Activated CD8-positive, alpha-beta memory T cell treated with anti-CD3 and anti-CD28 coated beads, Interleukin-2, amount 10 ng/mL, durations not matched to agents 7 days and 5 days (primary cell): ENCODE measurements around the gene TXNRD1. TPM values are rescaled to one million over a fixed set of nuclear protein-coding genes. Genes with fewer than 3 reads are reported as not detected.
A peak's percentile ranks its signal among the peaks of the same experiment; 100 is the strongest.

Experiments
- ATAC-seq: fragments of 150-1000 bp; cut with Tn5 transposase; one replicate; pipeline ENCODE4 v1.10.0; 2021; ENCODE audit warnings: moderate library complexity
- CTCF ChIA-PET: fragments of 350-600 bp; sonication (Branson Sonifier 250); formaldehyde crosslinking; loops from one replicate; lab custom pipeline; 2021; ENCODE audit warnings: antibody characterized with exemption; lab: Charles Lee
- DNase-seq: peaks from one replicate; pipeline ENCODE4 v3.0.0-alpha.2; 2020
- H3K27ac Mint-ChIP-seq: one replicate; pipeline ENCODE4 v1.8.0; 2021; ENCODE audit warnings: mild to moderate bottlenecking, mixed read lengths
- H3K27me3 Mint-ChIP-seq: one replicate; pipeline ENCODE4 v1.8.0; 2021; ENCODE audit warnings: mixed read lengths
- H3K36me3 Mint-ChIP-seq: one replicate; pipeline ENCODE4 v1.8.0; 2021; ENCODE audit warnings: mild to moderate bottlenecking, mixed read lengths
- H3K4me1 Mint-ChIP-seq: one replicate; pipeline ENCODE4 v1.8.0; 2021; ENCODE audit warnings: mixed read lengths
- H3K4me3 Mint-ChIP-seq: one replicate; pipeline ENCODE4 v1.8.0; 2021; ENCODE audit warnings: mild to moderate bottlenecking, moderate library complexity, mixed read lengths
- H3K9me3 Mint-ChIP-seq: one replicate; pipeline ENCODE4 v1.8.0; 2022; ENCODE audit warnings: low read depth, mixed read lengths
- total RNA-seq, 2 experiments: library from RNA; stranded (reverse); gene quantifications; one replicate each; pipeline ENCODE4 v1.2.3, GENCODE V29; 2021

TXNRD1 gene
- total RNA-seq, 2 experiments from 2014 or later: 109 to 118 TPM

- H3K27ac Mint-ChIP-seq: no peak overlapping the region
- no peak for ATAC-seq
- DNase-seq: no peak
- H3K36me3 Mint-ChIP-seq: peaks cover 46% of the 10 kb centered on the region
- no peaks in the 10 kb centered on the region for H3K9me3 Mint-ChIP-seq
- H3K27me3 Mint-ChIP-seq: no peaks in the 10 kb centered on the region
- H3K4me3 Mint-ChIP-seq: no peak overlapping the region
- H3K4me1 Mint-ChIP-seq: no peaks in the 10 kb centered on the region
- CTCF ChIA-PET: interaction anchor here (1.0 to 2.5 kb wide), 4 partner anchors 14 to 134 kb away, joined by 3 to 7 read pairs (median 3); no protein-coding TSS in a partner anchor
These were observed 124.1 kb downstream of the TXNRD1 start for GRCh38 chr12:104339663-104340062.

- Mint-ChIP-seq H3K27ac (no peak overlapping the region), H3K4me3 (no peak overlapping the region), H3K36me3 (peaks cover 43% of the 10 kb centered on the region), H3K4me1 (no peaks in the 10 kb centered on the region), H3K27me3 (no peaks in the 10 kb centered on the region), H3K9me3 (no peaks in the 10 kb centered on the region)
- CTCF ChIA-PET: interaction anchor here (2.5 kb wide), 1 partner anchor 42 kb away, joined by 7 read pairs; no protein-coding TSS in a partner anchor
- no peak for ATAC-seq
- no peak for DNase-seq
These were observed 124.6 kb downstream of the TXNRD1 start for GRCh38 chr12:104340177-104340576.

GRCh38 chr12:104340925-104341611 lies 125.5 kb downstream of the TXNRD1 start:
- Mint-ChIP-seq H3K27ac (no peak overlapping the region), H3K4me1 (no peaks in the 10 kb centered on the region), H3K9me3 (no peaks in the 10 kb centered on the region), H3K4me3 (no peak overlapping the region), H3K27me3 (no peaks in the 10 kb centered on the region), H3K36me3 (peaks cover 44% of the 10 kb centered on the region)
- ATAC-seq (no peak), DNase-seq (no peak)
- CTCF ChIA-PET: interaction anchor here (2.5 kb wide), 1 partner anchor 41 kb away, joined by 7 read pairs; no protein-coding TSS in a partner anchor

DNA sequence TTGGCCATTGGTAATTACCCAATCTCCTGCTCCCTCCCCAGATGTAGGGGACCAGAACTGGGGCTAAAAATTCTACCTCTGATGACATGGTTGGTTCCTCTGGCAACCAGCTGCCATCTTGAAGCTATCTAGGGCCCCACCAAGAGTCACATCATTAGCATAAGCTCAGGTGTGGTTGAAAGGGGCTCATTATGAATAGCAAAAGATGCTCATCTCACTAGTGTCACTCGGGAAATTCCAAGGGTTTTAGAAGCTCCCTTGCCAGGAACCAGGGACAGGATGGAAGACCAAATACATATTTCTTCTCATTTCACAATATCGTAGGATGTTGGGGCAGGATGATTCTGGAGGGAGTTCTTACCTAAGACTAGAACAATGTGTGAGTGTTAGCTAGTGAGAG lies 126.6 kb downstream of the TXNRD1 start:
- H3K27ac Mint-ChIP-seq: no peak overlapping the region
- CTCF ChIA-PET: interaction anchor here (0.8 kb wide), 1 partner anchor 74 kb away, joined by 3 read pairs; no protein-coding TSS in a partner anchor
- H3K27me3 Mint-ChIP-seq: no peaks in the 10 kb centered on the region
- H3K36me3 Mint-ChIP-seq: peaks cover 40% of the 10 kb centered on the region
- H3K4me3 Mint-ChIP-seq: no peak overlapping the region
- ATAC-seq (no peak), DNase-seq (no peak)
- no peaks in the 10 kb centered on the region for H3K9me3 Mint-ChIP-seq
- H3K4me1 Mint-ChIP-seq: no peaks in the 10 kb centered on the region

GRCh38 chr12:104342635-104343249 lies 127.2 kb downstream of the TXNRD1 start:
- ATAC-seq (no peak), DNase-seq (no peak)
- H3K36me3 Mint-ChIP-seq: peaks cover 42% of the 10 kb centered on the region
- H3K4me3 Mint-ChIP-seq: no peak overlapping the region
- H3K27me3 Mint-ChIP-seq: no peaks in the 10 kb centered on the region
- H3K4me1 Mint-ChIP-seq: no peaks in the 10 kb centered on the region
- no peak overlapping the region for H3K27ac Mint-ChIP-seq
- no peaks in the 10 kb centered on the region for H3K9me3 Mint-ChIP-seq
- CTCF ChIA-PET: interaction anchor here (0.8 kb wide), 1 partner anchor 74 kb away, joined by 3 read pairs; no protein-coding TSS in a partner anchor

- no peak for ATAC-seq
- no peak overlapping the region for H3K4me3 Mint-ChIP-seq
- no peaks in the 10 kb centered on the region for H3K4me1 Mint-ChIP-seq
- H3K36me3 Mint-ChIP-seq: peaks cover 45% of the 10 kb centered on the region
- no peaks in the 10 kb centered on the region for H3K27me3 Mint-ChIP-seq
- CTCF ChIA-PET: interaction anchor here (1.3 kb wide), 1 partner anchor 12 kb away, joined by 3 read pairs; no protein-coding TSS in a partner anchor
- no peak overlapping the region for H3K27ac Mint-ChIP-seq
- no peaks in the 10 kb centered on the region for H3K9me3 Mint-ChIP-seq
- DNase-seq: no peak
These were observed 129.1 kb downstream of the TXNRD1 start for GRCh38 chr12:104344682-104345081.

DNA sequence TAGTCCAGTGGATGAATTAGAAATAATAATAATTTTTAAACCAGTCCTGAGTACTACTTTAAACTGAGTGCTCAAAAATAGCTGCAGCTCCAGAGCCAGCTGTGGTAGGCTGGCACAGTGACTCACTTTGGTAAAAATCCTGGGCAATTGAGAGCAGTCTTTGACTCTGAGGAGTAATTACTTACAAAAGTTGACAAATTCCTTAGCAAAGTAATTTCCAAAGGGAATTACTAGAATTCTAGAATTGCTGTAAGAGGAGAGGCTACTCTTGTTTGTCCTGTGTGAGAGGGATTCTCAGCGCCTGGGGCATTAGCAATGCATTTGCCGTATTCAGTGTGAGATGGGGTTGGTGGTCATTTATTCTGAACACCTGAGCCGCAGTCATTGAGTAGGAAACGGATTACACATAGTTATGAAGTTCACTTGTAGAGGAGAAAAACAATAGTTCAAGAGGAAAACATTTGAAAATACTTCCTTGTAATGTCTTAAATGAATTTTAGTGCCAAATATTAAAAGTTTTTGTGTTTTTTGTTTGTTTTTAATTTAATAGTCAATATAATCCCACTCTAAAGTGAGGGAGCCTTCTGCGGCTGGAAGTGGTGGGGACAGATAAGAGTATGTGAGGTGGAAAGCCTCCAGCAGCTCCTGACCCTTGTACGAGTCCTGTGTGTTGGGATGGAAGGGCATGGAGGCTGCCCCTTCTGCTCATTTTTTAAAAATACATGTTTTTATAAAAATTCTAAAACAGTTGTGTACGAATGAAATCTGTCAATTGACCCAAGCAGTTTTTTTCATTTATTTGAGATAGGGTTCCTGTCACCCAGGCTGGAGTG lies 129.9 kb downstream of the TXNRD1 start:
- Mint-ChIP-seq H3K4me3 (no peak overlapping the region), H3K27me3 (no peaks in the 10 kb centered on the region), H3K36me3 (peaks cover 38% of the 10 kb centered on the region), H3K9me3 (no peaks in the 10 kb centered on the region), H3K4me1 (no peaks in the 10 kb centered on the region), H3K27ac (no peak overlapping the region)
- CTCF ChIA-PET: no interaction called here
- no peak for DNase-seq
- ATAC-seq: no peak

- peaks cover 29% of the 10 kb centered on the region for H3K36me3 Mint-ChIP-seq
- CTCF ChIA-PET: interaction anchor here (0.9 kb wide), 1 partner anchor 34 kb away, joined by 3 read pairs; no protein-coding TSS in a partner anchor
- no peak overlapping the region for H3K4me3 Mint-ChIP-seq
- H3K9me3 Mint-ChIP-seq: no peaks in the 10 kb centered on the region
- no peaks in the 10 kb centered on the region for H3K4me1 Mint-ChIP-seq
- DNase-seq: no peak
- no peak for ATAC-seq
- H3K27ac Mint-ChIP-seq: no peak overlapping the region
- H3K27me3 Mint-ChIP-seq: no peaks in the 10 kb centered on the region
These were observed 131.9 kb downstream of the TXNRD1 start for GRCh38 chr12:104347374-104348075.

DNA sequence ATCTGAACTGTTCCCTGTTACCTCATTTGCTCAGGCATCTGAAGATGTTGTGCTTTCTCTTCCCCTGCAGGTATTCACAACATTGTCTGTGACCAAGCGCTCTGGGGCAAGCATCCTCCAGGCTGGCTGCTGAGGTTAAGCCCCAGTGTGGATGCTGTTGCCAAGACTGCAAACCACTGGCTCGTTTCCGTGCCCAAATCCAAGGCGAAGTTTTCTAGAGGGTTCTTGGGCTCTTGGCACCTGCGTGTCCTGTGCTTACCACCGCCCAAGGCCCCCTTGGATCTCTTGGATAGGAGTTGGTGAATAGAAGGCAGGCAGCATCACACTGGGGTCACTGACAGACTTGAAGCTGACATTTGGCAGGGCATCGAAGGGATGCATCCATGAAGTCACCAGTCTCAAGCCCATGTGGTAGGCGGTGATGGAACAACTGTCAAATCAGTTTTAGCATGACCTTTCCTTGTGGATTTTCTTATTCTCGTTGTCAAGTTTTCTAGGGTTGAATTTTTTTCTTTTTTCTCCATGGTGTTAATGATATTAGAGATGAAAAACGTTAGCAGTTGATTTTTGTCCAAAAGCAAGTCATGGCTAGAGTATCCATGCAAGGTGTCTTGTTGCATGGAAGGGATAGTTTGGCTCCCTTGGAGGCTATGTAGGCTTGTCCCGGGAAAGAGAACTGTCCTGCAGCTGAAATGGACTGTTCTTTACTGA lies 132.9 kb downstream of the TXNRD1 start:
- Mint-ChIP-seq H3K4me3 (no peak overlapping the region), H3K9me3 (no peaks in the 10 kb centered on the region), H3K36me3 (peaks cover 25% of the 10 kb centered on the region), H3K27me3 (no peaks in the 10 kb centered on the region), H3K27ac (no peak overlapping the region), H3K4me1 (no peaks in the 10 kb centered on the region)
- DNase-seq (peak; percentile 26), ATAC-seq (no peak)
- CTCF ChIA-PET: interaction anchor here (0.9 kb wide), 1 partner anchor 33 kb away, joined by 3 read pairs; no protein-coding TSS in a partner anchor

- CTCF ChIA-PET: no interaction called here
- Mint-ChIP-seq H3K4me1 (no peaks in the 10 kb centered on the region), H3K27ac (no peak overlapping the region), H3K27me3 (no peaks in the 10 kb centered on the region), H3K9me3 (no peaks in the 10 kb centered on the region), H3K36me3 (peaks cover 24% of the 10 kb centered on the region), H3K4me3 (no peak overlapping the region)
- DNase-seq (no peak), ATAC-seq (no peak)
These were observed 133.5 kb downstream of the TXNRD1 start for GRCh38 chr12:104348994-104349494.

- Mint-ChIP-seq H3K36me3 (peaks cover 22% of the 10 kb centered on the region), H3K4me1 (no peaks in the 10 kb centered on the region), H3K9me3 (no peaks in the 10 kb centered on the region), H3K27ac (no peak overlapping the region), H3K27me3 (no peaks in the 10 kb centered on the region), H3K4me3 (no peak overlapping the region)
- peak; percentile 33 for DNase-seq
- CTCF ChIA-PET: interaction anchor here (1.6 kb wide), 1 partner anchor 149 kb away, joined by 6 read pairs; no protein-coding TSS in a partner anchor
- no peak for ATAC-seq
These were observed 134.9 kb downstream of the TXNRD1 start for GRCh38 chr12:104350211-104351056.
